GM12801 (cell line): ENCODE data around the gene OGFR.

Source experiments
- TF ChIP-seq, protein P1 (sequence below): IDR thresholded peaks from one replicate; pipeline ENCODE4 v1.5.1; 2011; ENCODE audit warnings: control low read depth; ENCODE audit not compliant: insufficient read length; ENCODE audit errors: extremely low read depth

Gene OGFR

DNA sequence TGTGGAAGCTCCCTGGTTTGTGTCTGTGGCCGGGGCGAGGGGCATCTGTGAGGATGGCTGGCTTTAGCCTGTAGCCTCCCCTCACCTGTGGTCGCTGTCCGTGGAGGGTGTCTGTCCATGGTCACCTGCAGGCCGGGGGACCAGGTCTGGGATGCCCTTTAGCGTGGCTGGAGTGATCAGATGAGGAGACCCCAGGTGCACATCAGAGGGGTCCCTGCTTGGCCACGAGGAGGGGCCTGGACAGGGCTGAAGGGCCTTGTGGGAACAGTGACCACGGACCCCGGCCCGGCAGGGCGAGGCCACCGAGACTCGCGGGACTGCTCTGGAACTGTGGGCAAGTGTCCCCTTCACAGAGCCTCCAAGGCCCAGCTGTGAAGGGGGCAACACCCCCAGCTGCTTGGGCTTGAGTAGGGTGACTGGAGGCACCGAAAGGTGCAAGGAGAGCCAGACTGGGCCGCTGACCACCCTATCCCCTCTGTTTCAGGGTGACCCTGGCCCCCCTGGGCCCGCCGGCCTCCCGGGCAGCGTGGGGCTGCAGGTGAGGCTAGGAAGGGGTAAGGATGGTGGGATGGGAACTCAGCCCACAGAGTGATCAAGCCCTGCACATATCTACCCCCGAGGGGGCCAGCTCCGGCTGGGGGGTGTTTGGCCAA, 20.8 kb downstream of the OGFR start:
- TF ChIP-seq, protein P1, sequence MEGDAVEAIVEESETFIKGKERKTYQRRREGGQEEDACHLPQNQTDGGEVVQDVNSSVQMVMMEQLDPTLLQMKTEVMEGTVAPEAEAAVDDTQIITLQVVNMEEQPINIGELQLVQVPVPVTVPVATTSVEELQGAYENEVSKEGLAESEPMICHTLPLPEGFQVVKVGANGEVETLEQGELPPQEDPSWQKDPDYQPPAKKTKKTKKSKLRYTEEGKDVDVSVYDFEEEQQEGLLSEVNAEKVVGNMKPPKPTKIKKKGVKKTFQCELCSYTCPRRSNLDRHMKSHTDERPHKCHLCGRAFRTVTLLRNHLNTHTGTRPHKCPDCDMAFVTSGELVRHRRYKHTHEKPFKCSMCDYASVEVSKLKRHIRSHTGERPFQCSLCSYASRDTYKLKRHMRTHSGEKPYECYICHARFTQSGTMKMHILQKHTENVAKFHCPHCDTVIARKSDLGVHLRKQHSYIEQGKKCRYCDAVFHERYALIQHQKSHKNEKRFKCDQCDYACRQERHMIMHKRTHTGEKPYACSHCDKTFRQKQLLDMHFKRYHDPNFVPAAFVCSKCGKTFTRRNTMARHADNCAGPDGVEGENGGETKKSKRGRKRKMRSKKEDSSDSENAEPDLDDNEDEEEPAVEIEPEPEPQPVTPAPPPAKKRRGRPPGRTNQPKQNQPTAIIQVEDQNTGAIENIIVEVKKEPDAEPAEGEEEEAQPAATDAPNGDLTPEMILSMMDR, result no peak

DNA sequence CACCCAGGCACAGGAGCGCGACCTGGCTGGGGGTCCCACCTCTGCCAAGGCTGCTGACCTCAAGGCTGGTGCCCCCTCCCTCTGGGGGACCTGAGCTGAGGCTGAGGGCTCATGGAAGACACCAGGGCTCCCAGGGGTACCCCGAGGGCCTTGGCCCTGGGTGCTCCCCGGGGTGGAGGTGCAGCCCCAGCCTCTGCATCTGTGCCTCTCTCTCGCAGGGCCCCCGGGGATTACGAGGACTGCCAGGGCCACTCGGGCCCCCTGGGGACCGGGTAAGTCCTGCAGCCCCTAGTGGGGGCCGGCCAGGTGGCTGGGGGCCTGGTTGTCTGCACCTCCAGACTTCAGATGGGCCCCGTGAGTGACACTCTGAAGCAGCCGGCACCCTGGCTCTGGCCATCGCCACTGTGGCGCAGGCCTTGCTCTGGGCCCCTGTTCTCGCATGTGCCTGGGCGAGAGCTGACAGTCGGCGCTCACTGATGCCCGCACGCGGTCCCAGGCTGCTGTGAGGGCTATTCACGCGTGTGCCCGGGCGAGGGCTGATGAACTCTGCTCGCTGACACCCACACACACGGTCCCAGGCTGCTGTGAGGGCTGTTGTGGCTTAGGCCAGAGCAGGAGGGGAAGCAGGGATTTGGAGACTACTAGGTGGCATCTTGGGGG, 21.5 kb downstream of the OGFR start:
- TF ChIP-seq, protein P1, result no peak

DNA sequence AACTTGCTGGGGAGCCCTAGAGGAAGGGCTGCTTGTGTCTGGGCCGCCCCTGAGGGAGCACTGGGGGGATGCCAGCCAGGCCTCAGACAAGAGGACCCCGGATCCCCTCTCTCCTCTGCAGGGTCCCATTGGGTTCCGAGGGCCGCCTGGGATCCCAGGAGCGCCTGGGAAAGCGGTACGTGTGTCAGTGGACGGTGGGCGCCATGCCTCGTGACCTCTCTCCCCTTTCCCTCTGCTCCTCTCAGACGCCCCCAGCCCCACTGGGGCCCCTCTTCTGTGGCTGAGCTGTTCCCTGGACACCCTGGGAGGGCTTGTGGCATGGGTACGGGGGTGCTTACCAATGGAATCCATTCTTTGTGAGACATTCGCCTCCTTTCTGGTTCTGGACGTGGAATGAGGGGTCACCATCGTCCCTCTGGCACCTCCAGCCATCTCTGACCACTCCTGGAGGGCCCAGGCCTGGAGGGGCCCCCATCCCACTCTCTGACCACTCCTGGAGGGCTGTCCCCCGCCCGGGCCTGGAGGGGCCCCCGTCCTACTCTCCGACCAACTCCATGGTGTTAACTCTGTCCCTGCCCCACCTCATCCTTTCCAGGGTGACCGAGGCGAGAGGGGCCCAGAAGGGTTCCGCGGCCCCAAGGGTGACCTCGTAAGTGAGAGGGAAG, 22.1 kb downstream of the OGFR start:
- TF ChIP-seq, protein P1, result no peak

DNA sequence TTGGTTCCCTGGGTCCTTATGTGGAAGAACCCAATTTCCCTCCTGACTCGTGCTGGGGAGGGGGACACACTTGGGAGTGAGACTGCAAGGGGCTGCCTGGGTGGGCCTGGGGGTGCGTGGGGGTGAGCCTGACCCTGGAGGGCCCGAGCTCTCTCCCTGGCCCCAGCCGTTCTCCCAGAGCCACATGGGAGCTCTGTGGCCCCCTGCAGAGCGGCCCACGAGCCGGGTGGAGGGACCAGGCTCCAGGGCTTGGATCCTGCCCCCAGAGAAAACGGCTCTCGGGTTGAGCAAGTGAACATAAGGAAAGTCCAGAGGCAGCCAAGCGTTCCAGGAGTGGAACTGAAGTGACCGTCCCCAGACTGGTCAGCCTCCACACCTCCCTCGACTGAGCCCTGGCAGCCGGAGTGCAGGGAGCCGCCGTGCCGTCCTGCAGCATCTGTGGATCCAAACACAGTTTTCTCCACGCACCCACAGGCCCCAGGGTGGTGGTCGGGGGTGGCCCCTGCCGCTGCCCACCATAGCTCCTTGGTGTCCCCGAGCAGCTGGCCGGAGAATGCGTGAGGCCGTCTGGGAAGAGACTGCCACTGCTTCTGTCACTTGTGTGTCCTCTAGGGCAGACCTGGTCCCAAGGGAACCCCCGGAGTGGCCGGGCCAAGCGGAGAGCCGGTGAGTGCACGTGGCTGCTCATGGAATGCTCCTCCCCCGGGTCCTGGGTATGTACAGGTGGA, 22.8 kb downstream of the OGFR start:
- TF ChIP-seq, protein P1, result no peak

DNA sequence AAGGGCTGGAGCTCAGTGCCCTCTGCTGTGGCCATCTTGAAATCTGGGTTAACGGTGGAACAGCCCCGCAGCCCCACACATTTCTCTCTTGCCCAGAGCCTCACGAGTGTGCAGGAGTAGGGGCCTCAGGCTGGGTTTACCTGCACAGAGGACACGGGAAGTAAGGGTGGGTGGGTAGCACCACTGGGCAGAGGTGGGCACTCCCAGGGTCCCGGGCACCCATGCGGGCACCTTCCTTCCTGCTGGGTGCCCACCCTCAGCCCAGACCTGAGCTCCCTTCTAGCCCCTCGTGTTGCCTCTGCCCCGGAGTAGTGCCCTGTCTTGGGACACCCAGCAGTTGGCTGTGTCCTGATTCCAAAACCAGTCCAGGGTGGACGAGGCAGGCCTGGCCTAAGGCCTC, 23.4 kb downstream of the OGFR start:
- TF ChIP-seq, protein P1, result no peak

DNA sequence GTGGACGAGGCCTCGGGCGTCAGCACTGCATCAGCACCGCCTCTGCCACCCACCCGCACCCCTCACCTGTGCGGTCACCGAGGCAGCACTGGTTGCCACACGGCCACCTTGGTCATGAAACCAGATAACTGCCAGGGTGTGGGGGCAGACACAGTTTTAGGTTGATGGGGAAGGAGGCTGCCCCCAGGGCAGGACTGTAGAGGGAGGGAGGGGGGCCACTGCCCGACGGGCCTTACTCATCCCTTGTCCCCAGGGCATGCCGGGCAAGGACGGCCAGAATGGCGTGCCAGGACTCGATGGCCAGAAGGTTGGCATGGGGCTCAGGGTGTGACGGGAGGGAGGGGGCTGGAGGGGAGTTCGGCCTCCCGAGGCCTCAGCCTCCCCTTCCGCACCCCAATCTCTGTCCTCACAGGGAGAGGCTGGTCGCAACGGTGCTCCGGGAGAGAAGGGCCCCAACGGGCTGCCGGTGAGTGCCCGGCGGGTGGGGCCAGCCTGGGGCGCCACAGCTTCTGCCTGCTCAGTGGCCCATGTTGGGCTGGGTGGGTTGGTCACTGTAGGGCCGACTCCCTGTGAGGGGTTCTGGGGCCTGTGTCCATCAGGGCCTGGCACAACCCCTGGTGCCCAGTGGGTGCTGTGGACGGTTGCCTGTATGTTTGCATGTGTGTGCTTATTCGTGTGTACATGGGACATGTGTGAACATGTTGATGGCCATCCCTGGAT, 24.0 kb downstream of the OGFR start:
- TF ChIP-seq, protein P1, result no peak
